ENCODE measurements around the gene MICAL2. TPM values are rescaled to one million over a fixed set of nuclear protein-coding genes. Genes with fewer than 3 reads are reported as not detected.

Gene MICAL2
- total RNA-seq, 1 experiment from 2014 or later: 69.9 TPM

DNA sequence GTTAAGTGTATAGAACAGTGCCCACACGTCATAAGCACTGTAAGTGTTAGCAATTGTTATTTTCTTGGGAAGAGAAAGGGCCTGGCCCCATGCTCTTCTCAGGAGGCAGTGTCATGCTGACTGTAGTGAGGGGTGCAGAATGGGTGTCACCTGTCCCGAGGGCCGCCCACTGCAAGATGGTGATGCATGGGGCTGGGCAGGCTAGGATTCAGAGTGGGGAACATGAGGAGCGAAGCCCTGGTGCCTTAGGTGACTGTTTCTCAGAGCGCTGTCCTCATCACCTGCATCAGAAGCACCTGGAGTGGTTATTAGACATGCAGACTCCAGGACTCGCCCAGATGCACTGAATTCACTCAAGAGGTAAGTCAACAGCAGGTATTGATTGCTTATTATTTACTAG, 166.0 kb downstream of the MICAL2 start:
- in situ Hi-C loops (cut with HindIII; ENCODE audit: low pct_unique_long_range_greater_than_20kb, low sequenced_read_pairs): no loop called here
- no peak for DNase-seq (ENCODE audit: low read depth)

- in situ Hi-C loops (cut with HindIII; ENCODE audit: low pct_unique_long_range_greater_than_20kb, low sequenced_read_pairs): no loop called here
- DNase-seq (ENCODE audit: low read depth): no peak
Measured at GRCh38 chr11:12276831-12277475, 166.6 kb downstream of the MICAL2 start.

DNA sequence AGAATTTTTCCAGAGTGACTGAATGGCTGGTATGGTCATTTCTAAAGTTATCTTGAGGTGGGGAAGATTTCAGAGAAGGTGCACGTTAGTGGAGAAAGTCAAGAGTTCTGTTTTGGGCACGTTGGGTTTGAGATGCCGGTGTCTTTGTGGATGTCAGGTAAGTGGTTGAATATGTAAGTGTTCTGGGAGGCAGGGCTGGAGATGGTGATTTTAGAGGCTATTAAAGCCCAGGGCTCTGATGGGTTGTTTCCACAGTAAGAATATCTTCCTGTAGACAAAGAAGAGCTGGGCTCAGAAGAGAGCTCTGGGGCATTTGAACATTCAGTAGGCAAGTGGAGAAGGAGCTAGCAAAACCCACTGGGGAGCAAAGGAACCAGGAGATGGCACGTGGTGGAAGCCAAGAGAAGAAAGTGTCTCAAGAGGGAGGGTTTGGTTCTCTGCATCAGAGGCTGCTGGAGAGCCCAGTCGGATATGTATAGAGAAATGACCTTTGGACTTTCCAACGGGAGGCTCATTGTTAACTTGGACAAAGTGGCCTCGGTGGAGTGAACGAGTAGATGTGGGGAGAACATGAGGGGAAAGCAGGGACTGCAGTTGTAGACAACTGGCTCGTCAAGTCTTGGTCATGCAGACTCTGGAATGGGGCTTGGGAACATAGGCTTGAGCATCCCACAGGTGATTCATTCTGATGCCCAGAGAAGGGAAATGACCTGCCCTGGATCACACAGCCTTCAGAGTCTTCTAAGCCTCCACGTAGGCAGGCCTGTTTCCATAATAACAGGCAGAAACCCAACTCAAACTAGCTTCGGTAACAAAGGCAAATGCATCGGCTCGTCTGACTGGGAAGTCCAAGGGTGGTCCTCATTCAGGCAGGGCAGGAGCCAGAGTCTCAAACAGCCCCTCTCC, 168.6 kb downstream of the MICAL2 start:
- in situ Hi-C loops (cut with HindIII; ENCODE audit: low pct_unique_long_range_greater_than_20kb, low sequenced_read_pairs): no loop called here
- no peak for DNase-seq (ENCODE audit: low read depth)

DNA sequence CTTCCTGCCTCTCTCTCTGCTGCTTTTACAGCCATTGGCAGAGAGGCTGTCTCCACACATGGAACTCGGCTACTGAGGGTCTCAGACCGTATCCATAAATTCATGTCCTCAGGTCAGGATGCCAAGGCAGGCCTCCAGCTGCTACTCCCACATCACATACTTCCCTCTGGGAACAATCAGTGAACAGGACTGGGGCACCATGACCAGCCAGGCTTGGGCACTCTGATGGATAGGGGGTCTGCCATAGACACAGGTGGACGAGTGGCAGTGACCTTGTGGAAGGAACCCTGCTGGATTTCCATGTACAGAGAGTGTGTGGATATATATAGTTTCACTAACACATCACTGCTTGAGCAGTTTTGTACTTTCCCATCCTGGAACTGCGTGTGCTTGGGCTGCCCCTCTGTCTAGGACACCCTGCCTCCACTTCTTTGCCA, 169.3 kb downstream of the MICAL2 start:
- in situ Hi-C loops (cut with HindIII; ENCODE audit: low pct_unique_long_range_greater_than_20kb, low sequenced_read_pairs): no loop called here

GRCh38 chr11:12280199-12280837, 169.9 kb downstream of the MICAL2 start:
- no peak for DNase-seq (ENCODE audit: low read depth)
- in situ Hi-C loops (cut with HindIII; ENCODE audit: low pct_unique_long_range_greater_than_20kb, low sequenced_read_pairs): no loop called here

More for the DNA sequence above, 169.3 kb downstream of the MICAL2 start:
- DNase-seq (ENCODE audit: low read depth): no peak

- in situ Hi-C loops (cut with HindIII; ENCODE audit: low pct_unique_long_range_greater_than_20kb, low sequenced_read_pairs): no loop called here
- DNase-seq (ENCODE audit: low read depth): no peak
Measured at GRCh38 chr11:12280838-12281565, 170.6 kb downstream of the MICAL2 start.

DNA sequence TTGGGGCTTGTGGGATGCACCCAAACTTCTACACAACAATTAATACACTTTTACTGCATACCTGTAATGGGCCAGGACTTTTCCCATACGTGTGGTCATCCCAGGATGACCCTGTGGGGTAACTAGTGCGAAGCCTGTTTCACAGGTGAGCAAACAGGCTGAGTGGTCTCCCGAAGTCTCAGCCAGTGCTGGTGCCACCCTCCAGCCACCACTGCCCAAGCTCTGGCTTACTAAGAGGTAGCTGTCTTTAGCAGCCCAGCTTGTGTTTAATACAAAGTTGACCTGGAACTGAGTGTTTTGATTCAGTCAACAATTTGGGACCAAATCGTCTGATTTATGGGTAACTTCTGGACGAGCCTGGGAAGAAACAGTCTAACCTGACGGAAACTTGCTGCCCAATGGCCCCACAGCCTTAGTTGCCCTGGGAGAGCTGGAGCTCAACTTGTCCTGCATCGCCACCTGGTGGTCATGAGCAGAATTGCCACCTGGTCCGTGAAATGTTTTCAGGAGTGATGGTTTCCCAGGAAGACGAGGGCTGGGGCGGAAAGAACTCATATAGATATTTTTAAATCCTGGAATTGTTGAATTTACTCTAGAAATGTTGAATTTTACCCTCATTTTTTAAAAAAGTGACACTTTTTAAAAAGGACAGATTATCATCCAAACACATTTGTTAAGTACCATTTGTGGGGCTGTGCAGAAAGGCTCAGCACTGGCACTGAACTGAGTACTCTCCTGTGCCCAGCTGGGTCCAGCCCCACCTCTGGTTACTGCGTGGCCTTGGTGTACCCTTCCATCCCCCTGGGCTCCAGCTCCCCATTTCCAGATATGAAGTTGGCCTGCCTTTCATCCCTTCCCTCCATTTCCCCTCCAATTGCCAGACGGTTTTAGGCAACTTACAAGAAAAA, 171.4 kb downstream of the MICAL2 start:
- in situ Hi-C loops (cut with HindIII; ENCODE audit: low pct_unique_long_range_greater_than_20kb, low sequenced_read_pairs): no loop called here
- peak; percentile 62 for DNase-seq (ENCODE audit: low read depth)

- in situ Hi-C loops (cut with HindIII; ENCODE audit: low pct_unique_long_range_greater_than_20kb, low sequenced_read_pairs): no loop called here
- DNase-seq (ENCODE audit: low read depth): no peak
Measured at GRCh38 chr11:12282676-12283075, 172.3 kb downstream of the MICAL2 start.

DNA sequence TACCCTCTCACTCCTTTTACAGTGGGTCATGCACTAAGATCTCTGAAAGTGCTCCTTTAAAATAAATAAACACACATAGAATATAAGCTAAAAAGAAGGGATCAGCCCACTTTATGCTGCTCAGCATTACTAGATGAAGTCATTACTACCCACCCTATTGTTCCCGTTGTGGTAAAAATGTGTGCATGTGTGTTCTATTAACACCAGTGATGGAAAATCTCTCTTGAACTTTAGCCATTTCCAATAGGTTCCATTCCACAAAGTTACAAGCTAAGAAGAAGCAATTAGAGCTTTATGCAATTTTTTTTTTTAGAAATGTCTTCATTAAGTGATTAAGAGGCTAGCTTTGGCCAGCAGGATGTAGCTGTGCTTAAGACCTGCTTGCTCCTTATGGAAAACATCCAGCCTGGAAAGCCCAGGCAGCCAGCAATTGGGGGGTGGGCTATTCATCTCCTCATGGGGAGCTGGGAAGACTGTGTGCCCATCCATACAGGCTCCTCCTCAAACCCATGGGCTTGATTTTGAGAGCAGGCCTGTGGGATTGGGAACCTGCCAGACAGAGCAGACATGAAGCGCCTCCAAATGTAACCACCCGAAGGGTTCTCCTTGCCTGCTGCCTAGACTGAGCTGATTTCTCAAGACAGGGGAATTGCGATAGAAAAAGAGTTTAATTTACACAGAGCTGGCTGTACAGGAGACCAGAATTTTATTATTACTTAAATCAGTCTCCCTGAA, 174.1 kb downstream of the MICAL2 start:
- in situ Hi-C loops (cut with HindIII; ENCODE audit: low pct_unique_long_range_greater_than_20kb, low sequenced_read_pairs): no loop called here
- DNase-seq (ENCODE audit: low read depth): no peak

GRCh38 chr11:12285106-12285505, 174.7 kb downstream of the MICAL2 start:
- in situ Hi-C loops (cut with HindIII; ENCODE audit: low pct_unique_long_range_greater_than_20kb, low sequenced_read_pairs): no loop called here
- no peak for DNase-seq (ENCODE audit: low read depth)

- in situ Hi-C loops (cut with HindIII; ENCODE audit: low pct_unique_long_range_greater_than_20kb, low sequenced_read_pairs): no loop called here
- DNase-seq (ENCODE audit: low read depth): no peak
Measured at GRCh38 chr11:12285811-12286222, 175.4 kb downstream of the MICAL2 start.

GRCh38 chr11:12286606-12287005, 176.2 kb downstream of the MICAL2 start:
- in situ Hi-C loops (cut with HindIII; ENCODE audit: low pct_unique_long_range_greater_than_20kb, low sequenced_read_pairs): no loop called here
- no peak for DNase-seq (ENCODE audit: low read depth)

DNA sequence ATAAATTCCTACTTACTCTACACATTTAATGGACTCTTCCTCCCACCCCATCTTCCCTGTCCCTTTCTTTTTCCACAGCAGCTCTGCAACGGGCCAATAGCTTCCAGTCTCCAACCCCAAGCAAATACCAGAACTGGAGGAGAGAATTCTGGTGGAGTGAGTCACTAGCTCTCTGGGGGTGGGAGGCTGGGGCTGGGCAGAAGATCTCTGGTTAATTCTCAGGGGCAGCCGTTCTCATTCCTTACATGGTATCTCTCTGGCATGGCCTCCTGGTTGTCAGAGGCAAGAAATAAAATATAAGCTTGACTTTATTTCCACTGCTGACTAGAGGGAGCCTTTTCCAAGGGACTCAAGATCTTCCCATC, 176.6 kb downstream of the MICAL2 start:
- in situ Hi-C loops (cut with HindIII; ENCODE audit: low pct_unique_long_range_greater_than_20kb, low sequenced_read_pairs): no loop called here
- peak; percentile 89 for DNase-seq (ENCODE audit: low read depth)

DNA sequence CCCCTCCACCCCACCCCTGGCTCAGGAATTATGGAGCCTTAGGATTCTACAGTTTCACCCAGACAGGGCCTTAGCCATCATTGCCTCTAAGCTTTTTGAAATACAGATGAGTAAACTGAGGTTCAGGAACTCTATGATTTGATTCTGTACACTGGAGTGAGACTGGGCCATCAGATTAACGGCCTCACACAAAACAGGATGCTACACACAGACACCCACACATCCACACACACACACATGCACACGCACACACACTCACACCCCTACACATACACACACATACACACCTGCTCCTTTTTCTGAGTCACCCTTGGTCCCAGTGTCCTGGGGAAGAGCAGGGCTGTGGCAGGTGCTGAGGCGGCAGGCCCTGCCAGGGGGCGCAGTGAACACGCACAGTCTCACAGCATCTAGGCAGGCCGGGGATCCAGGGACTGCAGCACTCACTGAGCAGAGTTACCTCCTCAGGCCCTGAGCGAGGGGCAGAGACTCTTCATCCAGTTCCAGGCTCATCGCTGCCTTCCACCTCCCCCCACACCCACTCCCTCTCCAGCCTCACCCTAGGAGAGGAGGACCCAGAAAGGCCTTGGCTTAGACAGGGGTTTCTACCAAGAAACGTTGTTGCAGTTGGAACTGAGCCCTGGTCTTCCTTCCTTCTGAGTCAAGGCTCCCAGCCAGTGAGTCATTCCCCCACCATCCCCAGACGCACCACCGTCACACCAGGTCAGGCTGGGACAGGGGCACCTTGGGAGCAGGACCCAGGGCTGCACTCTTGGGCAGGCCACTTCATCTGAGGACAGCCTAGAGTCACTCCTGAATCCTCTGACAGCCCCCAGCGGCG, 177.2 kb downstream of the MICAL2 start:
- in situ Hi-C loops (cut with HindIII; ENCODE audit: low pct_unique_long_range_greater_than_20kb, low sequenced_read_pairs): no loop called here

DNA sequence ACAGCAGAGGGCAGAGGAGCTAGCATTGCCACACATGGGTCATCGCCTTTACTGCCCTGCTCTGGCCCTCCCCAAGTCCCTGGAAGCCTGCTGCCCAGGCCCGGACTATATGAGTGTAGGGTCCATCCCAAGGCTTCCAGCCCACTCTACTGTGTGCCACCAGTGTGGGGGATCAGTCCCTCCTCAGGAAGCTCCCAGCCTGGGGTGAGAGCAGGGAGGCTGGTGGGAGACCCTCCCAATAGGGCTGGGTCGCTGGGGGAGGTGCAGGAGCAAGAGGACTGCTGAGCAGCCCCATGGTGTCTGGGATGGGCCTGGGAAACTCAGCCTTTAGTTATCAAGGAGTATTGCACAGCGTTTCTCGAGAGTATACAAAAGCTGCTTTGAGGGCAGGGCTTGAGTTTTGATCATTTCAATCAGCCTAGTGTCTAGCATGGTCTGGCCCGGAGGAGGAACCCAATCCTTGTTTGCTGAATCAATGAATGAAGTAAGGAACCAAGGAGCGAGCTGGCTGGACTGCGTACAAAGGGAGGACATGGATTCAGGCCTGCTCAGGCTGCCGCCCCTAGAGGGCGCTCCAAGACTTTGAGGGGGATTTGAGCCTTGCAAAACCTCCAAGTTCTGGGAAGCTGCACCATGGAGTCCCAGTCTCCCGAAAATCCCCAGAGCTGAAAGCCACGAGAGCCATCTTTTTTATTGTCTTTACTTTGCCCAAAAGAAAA, 178.0 kb downstream of the MICAL2 start:
- in situ Hi-C loops (cut with HindIII; ENCODE audit: low pct_unique_long_range_greater_than_20kb, low sequenced_read_pairs): no loop called here
- DNase-seq (ENCODE audit: low read depth): peak; percentile 84

More for the DNA sequence above, 177.2 kb downstream of the MICAL2 start:
- peak; percentile 94 for DNase-seq (ENCODE audit: low read depth)

All from Caki2 (cell line).